CD4-positive, alpha-beta T cell treated with Interleukin-15 for 4 hours (primary cell): ENCODE results near the gene CCDC187.
A peak's percentile ranks its signal among the peaks of the same experiment; 100 is the strongest.

ENCODE experiments used
- DNase-seq: peaks from one replicate; pipeline ENCODE4 v3.0.0-alpha.2; 2020; ENCODE audit warnings: low spot score

Gene CCDC187

DNA sequence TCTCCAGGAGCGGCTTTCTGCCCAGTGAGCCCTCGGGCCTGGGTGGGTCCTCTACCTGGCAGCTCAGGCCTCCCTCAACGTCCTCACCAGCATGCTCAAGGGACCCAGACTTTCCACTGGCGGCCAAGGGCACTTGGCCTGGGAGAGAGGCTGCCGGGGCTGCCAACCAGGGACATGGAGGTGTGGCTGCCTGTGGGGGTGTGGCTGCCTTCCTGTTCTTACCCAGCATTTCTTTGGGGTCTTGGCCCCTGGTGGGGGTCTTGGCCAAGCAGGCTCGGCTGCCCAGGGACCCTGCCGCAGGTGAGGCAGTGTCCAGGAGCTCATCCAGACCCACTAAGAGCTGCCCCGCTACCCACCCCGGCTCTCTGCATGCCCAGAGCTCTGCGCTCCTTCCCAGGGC is 51.0 kb downstream of the CCDC187 start:
- no peak for DNase-seq

GRCh38 chr9:136252281-136252680 is 51.6 kb downstream of the CCDC187 start:
- DNase-seq: no peak

GRCh38 chr9:136251264-136252115 is 52.4 kb downstream of the CCDC187 start:
- DNase-seq: no peak

DNA sequence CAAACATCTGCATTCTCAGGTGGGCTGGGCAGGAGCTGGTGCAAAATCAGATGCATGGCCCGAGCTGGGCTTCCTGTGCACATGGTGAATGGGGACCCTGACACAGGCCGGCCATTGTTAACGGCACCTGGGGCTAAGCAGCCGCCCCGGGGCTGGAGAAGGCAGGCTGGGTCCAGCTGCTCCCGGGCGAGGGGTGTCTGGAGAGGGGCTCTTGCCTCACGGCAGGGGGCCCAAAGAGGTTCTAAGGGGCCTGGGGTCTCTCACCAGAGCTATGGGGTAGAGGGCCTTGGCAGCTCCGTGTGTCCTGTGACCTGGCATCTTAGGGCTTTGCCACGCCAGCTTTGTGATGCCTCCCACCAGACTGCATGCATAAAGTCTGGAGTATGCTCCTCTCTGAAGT is 53.2 kb downstream of the CCDC187 start:
- no peak for DNase-seq

DNA sequence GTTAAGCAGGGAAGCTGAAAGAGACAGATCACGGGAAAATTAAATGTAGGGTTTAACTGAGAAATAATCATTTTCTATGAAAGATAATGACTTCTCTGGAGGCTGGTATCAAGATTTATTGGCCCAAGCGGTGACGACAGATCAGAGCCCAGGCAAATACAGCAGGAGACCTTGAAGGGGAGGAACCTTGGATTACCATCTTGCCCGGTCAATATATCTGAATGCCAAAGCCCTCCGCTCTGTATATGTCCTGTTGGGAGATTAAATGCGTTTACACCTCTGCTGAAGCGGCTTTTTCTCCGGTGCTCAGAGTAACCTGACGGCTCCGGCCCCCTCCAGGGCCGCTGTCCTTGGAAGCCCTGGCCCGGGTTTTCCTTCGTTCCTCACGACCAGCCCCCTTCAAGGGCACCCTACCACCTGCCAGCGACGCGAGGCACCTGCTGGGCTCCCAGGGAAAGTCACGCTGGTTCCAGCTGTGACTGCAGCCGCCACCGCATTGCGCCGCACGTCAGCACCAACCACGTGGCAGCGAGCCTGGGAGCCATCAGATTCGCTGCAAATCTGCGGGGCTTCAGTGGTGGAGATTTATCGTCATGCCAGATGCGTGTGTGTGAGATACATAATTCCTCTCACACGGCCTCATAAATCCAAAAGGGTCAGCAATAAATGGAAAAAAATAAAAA is 53.9 kb downstream of the CCDC187 start:
- DNase-seq: no peak

- DNase-seq: no peak
Observed at GRCh38 chr9:136248951-136249876, 54.7 kb downstream of the CCDC187 start.

GRCh38 chr9:136247947-136248637 is 55.8 kb downstream of the CCDC187 start:
- DNase-seq: no peak

- DNase-seq: no peak
Observed at GRCh38 chr9:136247551-136247916, 56.4 kb downstream of the CCDC187 start.

DNA sequence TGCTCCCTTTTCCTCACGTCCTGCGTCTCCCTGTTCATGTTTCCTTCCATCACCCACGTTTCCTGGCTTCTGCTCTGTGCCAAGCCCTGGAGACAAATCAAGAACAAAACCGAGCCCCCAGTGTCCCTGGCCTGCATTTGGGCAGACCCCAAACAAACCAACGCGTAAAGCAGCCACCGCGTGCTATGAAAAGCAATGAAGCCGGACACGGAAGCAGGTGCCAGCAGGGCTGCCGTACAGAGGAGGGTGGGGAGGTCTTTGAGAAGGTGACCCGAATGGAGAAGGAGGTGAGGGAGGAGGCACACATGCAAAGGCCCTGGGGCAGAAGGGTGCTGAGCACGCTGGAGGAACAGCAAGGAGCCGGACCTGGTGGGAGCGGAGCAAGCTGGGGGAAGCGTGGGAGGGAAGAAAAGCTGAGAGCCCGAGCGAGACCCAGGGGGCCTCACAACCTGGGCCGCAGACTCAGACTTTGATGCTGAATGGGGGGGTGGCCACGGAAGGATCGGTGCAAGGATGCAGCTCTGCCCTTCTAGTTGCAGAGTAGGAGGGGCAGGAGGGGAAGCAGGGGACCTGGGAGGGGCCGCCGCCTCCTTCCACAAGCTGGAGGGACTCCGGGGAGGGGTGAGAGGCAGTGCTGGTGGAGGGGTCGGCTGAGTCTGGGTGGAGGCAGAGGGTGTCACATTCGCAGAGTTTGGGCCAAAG is 56.9 kb downstream of the CCDC187 start:
- DNase-seq: no peak

- peak; percentile 78 for DNase-seq
Observed at GRCh38 chr9:136245219-136246150, 58.4 kb downstream of the CCDC187 start, which contains the start of gene QSOX2. Gene QSOX2 (minus strand): TSS chr9:136245812. CDS start chr9:136245803, 9 bp downstream.

DNA sequence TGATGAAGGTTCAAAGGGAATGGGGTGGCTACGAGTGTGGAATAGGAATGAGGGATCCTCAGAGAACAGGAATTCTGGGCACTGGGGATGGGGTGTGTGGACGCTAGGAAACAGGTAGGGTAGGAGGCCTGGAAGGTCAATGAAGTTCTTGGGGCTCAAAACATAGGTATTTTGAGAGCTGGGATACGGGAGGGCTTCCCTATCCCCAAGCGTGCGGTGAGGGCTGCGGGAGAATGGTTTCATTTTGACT is 59.0 kb downstream of the CCDC187 start:
- DNase-seq: no peak

DNA sequence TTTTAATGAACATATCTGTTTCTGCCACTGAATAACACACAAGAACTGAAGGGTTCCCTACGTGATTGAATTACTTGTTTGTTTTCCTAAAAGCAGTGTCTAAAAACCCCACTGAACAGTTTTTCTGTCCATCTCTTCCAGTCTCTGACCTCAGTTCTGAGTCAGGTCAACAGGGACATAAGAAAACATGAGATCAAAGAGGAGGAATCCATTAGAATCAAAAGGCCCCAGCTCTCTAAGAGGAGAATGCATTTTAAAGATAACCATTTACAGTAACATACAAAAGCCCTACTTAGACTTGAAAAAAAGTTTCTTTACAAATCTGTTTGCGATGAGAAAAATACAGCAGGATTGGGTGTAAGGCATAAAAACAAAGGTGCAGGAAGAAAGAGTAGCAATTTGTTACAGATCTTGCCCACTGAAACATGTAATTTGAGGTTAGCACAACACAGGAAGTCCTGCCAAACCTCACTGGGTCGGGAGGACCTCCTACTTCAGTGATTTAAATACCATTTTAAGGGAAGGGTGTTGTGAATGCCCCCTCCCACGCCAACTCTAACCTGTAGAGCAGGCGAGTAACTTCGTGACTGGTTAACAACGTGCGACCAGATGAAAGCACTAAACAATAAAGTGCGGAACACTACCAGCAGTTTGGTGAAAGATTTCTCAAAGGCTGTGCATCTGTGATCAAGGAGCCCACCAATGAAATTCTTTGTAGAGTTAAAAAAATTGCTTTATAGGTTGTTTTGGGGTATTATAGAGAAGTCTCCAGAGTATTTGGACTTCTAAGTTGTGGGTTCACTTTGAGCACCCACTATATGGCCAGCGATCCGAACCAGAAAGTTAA is 59.5 kb downstream of the CCDC187 start:
- peak; percentile 21 for DNase-seq

DNA sequence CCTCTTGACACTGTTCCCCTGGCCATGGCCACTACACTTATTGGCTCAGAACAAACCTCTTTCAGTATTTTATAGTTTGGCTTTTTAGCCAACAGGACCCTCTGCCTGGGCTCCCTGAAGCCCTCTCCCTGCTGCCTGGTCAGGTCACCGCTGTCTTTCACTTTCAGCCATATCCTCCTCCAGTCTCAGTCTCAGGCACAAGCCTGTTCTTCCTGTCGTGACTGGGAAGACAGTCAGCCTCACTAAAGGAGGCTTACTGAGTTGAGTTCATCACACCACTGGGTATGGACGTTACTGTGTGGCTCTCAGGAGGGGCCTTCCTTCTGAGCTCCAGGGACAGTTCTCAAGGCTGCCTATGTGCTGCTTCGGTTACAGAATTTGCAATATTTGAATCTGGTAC is 60.3 kb downstream of the CCDC187 start:
- DNase-seq: no peak

DNA sequence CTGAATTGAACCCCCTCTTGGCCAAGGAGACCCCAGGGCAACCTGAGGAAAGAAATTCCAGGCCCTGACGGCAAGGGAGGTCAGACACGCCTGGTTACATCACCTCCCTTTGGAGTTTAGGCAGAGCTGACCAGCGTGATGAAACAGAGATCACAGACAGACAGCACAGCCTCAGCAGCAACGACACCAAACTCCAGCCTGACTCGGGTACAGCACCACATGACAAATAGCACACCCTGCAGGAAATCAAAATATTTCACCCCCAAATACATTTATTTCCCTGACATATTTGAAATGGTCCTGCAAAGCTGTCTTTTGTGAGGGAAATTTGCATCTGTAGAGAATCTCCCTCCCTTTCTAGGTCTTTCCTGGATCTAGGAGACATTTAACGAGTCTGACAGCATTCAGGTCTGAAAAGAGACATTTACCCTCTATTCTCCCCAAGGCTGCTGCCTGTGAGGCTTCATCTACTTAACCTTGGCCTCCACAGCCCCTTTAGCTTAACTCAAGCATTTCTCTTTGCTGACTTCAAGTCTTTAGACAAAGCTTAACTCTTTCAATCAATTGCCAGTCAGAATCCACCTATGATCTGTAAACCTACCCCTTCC is 60.9 kb downstream of the CCDC187 start:
- no peak for DNase-seq

GRCh38 chr9:136242248-136242647 is 61.6 kb downstream of the CCDC187 start:
- DNase-seq: no peak

- no peak for DNase-seq
Observed at GRCh38 chr9:136241542-136241941, 62.4 kb downstream of the CCDC187 start.

- DNase-seq: no peak
Observed at GRCh38 chr9:136240941-136241340, 63.0 kb downstream of the CCDC187 start.

DNA sequence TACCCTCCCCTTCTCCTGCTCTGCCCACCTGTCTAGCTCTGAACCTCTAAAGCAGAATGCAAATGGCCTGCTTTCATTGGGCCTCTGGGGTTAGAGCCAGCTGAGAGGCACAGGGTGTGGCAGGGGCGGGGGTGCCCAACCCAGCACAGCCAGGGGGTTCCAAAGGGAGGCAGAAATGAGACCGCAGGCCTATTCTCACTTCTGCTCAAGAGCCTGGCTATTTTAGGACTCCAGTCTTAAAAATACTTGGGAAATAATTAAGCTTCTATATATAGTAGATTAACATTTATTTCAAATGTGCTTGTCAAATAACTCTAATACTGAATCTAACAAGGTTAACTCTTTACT is 63.9 kb downstream of the CCDC187 start:
- DNase-seq: no peak
